IMR-90 (cell line): ENCODE results near the gene EDEM1.

Experiments
- CEBPB ChIP-seq: IDR thresholded peaks from 2 replicates; pipeline ENCODE4 v1.6.1; 2012; ENCODE audit warnings: low read depth, low read length, improper control_type of control experiment
- MXI1 ChIP-seq: IDR thresholded peaks from 2 replicates; pipeline ENCODE4 v1.6.1; 2012; ENCODE audit warnings: low read depth, mild to moderate bottlenecking, low read length, moderate library complexity, borderline replicate concordance
- POLR2A ChIP-seq: IDR thresholded peaks from 2 replicates; pipeline ENCODE4 v1.6.1; 2012; ENCODE audit warnings: mild to moderate bottlenecking, low read depth, low read length
- RAD21 ChIP-seq: IDR thresholded peaks from 2 replicates; pipeline ENCODE4 v1.6.1; 2012; ENCODE audit warnings: low read length, improper control_type of control experiment
- SMC3 ChIP-seq: fragments of 150-350 bp; IDR thresholded peaks from 2 replicates; pipeline ENCODE4 v1.6.1; 2016; ENCODE audit warnings: low read depth, mild to moderate bottlenecking, antibody characterized with exemption, low read length, moderate library complexity
- TF ChIP-seq, protein P1 (sequence below): conservative IDR thresholded peaks from 2 replicates; pipeline ENCODE4 v1.5.1; 2012; ENCODE audit warnings: mild to moderate bottlenecking, low read depth, low read length, improper control_type of control experiment
- TF ChIP-seq, protein P2 (sequence below): fragments of 150-350 bp; IDR thresholded peaks from 2 replicates; pipeline ENCODE4 v1.6.1; 2017; ENCODE audit warnings: mild to moderate bottlenecking, antibody characterized with exemption, low read length, low read depth

DNA sequence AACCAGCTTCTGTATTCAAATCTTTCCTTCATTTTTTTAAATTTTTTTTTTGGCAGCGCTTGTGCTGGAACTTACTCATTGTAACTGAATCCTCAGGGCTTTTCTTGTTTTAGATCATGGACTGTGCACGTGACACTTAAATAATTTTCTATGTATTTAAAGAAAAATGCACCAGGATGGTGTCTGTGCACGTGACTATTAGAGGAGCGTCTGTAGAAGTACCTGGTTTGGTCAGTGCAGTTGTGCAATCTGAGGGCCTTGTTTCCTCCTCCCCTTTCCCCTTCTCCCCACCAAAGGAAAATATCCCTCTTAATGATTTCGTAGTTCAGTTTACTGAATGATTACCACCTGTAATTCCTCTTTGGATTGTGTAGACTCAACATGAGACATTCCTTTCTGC, 31.3 kb downstream of the EDEM1 start:
- no peak for TF ChIP-seq POLR2A
- TF ChIP-seq SMC3 = no peak
- TF ChIP-seq, protein P1, sequence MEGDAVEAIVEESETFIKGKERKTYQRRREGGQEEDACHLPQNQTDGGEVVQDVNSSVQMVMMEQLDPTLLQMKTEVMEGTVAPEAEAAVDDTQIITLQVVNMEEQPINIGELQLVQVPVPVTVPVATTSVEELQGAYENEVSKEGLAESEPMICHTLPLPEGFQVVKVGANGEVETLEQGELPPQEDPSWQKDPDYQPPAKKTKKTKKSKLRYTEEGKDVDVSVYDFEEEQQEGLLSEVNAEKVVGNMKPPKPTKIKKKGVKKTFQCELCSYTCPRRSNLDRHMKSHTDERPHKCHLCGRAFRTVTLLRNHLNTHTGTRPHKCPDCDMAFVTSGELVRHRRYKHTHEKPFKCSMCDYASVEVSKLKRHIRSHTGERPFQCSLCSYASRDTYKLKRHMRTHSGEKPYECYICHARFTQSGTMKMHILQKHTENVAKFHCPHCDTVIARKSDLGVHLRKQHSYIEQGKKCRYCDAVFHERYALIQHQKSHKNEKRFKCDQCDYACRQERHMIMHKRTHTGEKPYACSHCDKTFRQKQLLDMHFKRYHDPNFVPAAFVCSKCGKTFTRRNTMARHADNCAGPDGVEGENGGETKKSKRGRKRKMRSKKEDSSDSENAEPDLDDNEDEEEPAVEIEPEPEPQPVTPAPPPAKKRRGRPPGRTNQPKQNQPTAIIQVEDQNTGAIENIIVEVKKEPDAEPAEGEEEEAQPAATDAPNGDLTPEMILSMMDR = no peak
- TF ChIP-seq, protein P2, sequence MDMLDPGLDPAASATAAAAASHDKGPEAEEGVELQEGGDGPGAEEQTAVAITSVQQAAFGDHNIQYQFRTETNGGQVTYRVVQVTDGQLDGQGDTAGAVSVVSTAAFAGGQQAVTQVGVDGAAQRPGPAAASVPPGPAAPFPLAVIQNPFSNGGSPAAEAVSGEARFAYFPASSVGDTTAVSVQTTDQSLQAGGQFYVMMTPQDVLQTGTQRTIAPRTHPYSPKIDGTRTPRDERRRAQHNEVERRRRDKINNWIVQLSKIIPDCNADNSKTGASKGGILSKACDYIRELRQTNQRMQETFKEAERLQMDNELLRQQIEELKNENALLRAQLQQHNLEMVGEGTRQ = no peak
- no peak for TF ChIP-seq CEBPB
- no peak for TF ChIP-seq MXI1
- no peak for TF ChIP-seq RAD21
